Mesenchymal stem cell (in vitro differentiated cells and primary cell): ENCODE data around the gene URB1.

Experiments used
- DNase-seq: peaks from one replicate; pipeline ENCODE4 v3.0.0-alpha.2; 2013
- H2AFZ ChIP-seq: one replicate; pipeline ENCODE4 v1.6.1; 2013; ENCODE audit warnings: low read depth, mild to moderate bottlenecking, control low read depth, inconsistent platforms, low read length, moderate library complexity
- H2AK5ac ChIP-seq: 2 replicates; pipeline ENCODE4 v1.6.1; 2013; ENCODE audit warnings: low read length, moderate library complexity, mild to moderate bottlenecking, inconsistent platforms; ENCODE audit not compliant: severe bottlenecking
- H2BK120ac ChIP-seq: one replicate; pipeline ENCODE4 v1.6.1; 2013; ENCODE audit warnings: low read depth, mild to moderate bottlenecking, inconsistent platforms, low read length, moderate library complexity
- H2BK12ac ChIP-seq, 2 experiments: one replicate each; pipeline ENCODE4 v1.6.1; 2013; ENCODE audit warnings: inconsistent platforms in 2 of 2, low read length in 2 of 2, mild to moderate bottlenecking in 2 of 2, moderate library complexity in 2 of 2, control low read depth in 1 of 2
- H2BK15ac ChIP-seq: one replicate; pipeline ENCODE4 v1.6.1; 2013; ENCODE audit warnings: mild to moderate bottlenecking, low read depth, inconsistent platforms; ENCODE audit not compliant: poor library complexity, severe bottlenecking
- H2BK5ac ChIP-seq: 2 replicates; pipeline ENCODE4 v1.6.1; 2013; ENCODE audit warnings: low read depth, mild to moderate bottlenecking, low read length, control low read depth, inconsistent platforms; ENCODE audit not compliant: poor library complexity, severe bottlenecking
- H3K14ac ChIP-seq, 2 experiments: one replicate each; pipeline ENCODE4 v1.6.1; 2013; ENCODE audit warnings: inconsistent platforms in 2 of 2, low read length in 2 of 2, control low read depth in 1 of 2, mild to moderate bottlenecking in 1 of 2, moderate library complexity in 1 of 2
- H3K18ac ChIP-seq, 2 experiments: one replicate each; pipeline ENCODE4 v1.6.1; 2013; ENCODE audit warnings: inconsistent platforms in 2 of 2, low read length in 2 of 2, control low read depth in 1 of 2, low read depth in 1 of 2, mild to moderate bottlenecking in 1 of 2
- H3K23ac ChIP-seq, 2 experiments: one replicate each; pipeline ENCODE4 v1.6.1; 2013; ENCODE audit warnings: inconsistent platforms in 2 of 2, low read length in 2 of 2, mild to moderate bottlenecking in 2 of 2, moderate library complexity in 2 of 2, control low read depth in 1 of 2
- H3K27ac ChIP-seq: 2 replicates; pipeline ENCODE4 v1.5.1; 2013; ENCODE audit warnings: mild to moderate bottlenecking, moderate library complexity, low read length, control low read depth, inconsistent platforms; ENCODE audit not compliant: poor library complexity, severe bottlenecking
- H3K27me3 ChIP-seq, 2 experiments: 2 replicates each; pipeline versions ENCODE4 v1.6.1 to v1.7.0; 2013; ENCODE audit warnings: low read length in 2 of 2, mild to moderate bottlenecking in 2 of 2, moderate library complexity in 2 of 2, control low read depth in 1 of 2, inconsistent platforms in 1 of 2; ENCODE audit not compliant: control insufficient read depth in 1 of 2, insufficient read depth in 1 of 2
- H3K36me3 ChIP-seq, 2 experiments: 2 replicates each; pipeline versions ENCODE4 v1.6.1 to v1.7.0; 2013; ENCODE audit warnings: low read length in 2 of 2, control low read depth in 1 of 2, inconsistent platforms in 1 of 2, low read depth in 1 of 2, mild to moderate bottlenecking in 1 of 2; ENCODE audit not compliant: insufficient read depth in 2 of 2, control insufficient read depth in 1 of 2
- H3K4ac ChIP-seq, 2 experiments: one replicate each; pipeline ENCODE4 v1.6.1; 2013; ENCODE audit warnings: inconsistent platforms in 2 of 2, low read length in 2 of 2, mild to moderate bottlenecking in 2 of 2, moderate library complexity in 2 of 2, control low read depth in 1 of 2, low read depth in 1 of 2
- H3K4me1 ChIP-seq: 2 replicates; pipeline ENCODE4 v1.6.1; 2013; ENCODE audit warnings: low read depth, low read length, control low read depth; ENCODE audit not compliant: control insufficient read depth, insufficient read depth
- H3K4me2 ChIP-seq: 2 replicates; pipeline ENCODE4 v1.6.1; 2013; ENCODE audit warnings: low read length, mild to moderate bottlenecking, inconsistent platforms; ENCODE audit not compliant: poor library complexity, severe bottlenecking
- H3K4me3 ChIP-seq, 2 experiments: 2 replicates each; pipeline versions ENCODE4 v1.5.1 to v1.7.0; 2013; ENCODE audit warnings: low read length in 2 of 2, mild to moderate bottlenecking in 2 of 2, control low read depth in 1 of 2, low read depth in 1 of 2; ENCODE audit not compliant: insufficient read depth in 1 of 2
- H3K79me1 ChIP-seq: replicated peaks from 2 replicates; pipeline ENCODE4 v1.6.1; 2013; ENCODE audit warnings: mild to moderate bottlenecking, control low read depth, low read length, inconsistent platforms; ENCODE audit not compliant: poor library complexity, severe bottlenecking
- H3K9ac ChIP-seq: 2 replicates; pipeline ENCODE4 v1.7.0; 2013; ENCODE audit warnings: mild to moderate bottlenecking, low read length, moderate library complexity
- H3K9me3 ChIP-seq: 2 replicates; pipeline ENCODE4 v1.7.0; 2013; ENCODE audit warnings: mild to moderate bottlenecking, low read length; ENCODE audit not compliant: control insufficient read depth
- H4K8ac ChIP-seq: one replicate; pipeline ENCODE4 v1.6.1; 2013; ENCODE audit warnings: inconsistent platforms, mild to moderate bottlenecking, low read length, moderate library complexity
- H4K91ac ChIP-seq: one replicate; pipeline ENCODE4 v1.6.1; 2013; ENCODE audit warnings: mild to moderate bottlenecking, low read length, inconsistent platforms
- WGBS: methylation state at CpG from one replicate; pipeline ENCODE4 v1.1.7; 2013; ENCODE audit warnings: mixed read lengths; 5-methylcytosine and 5-hydroxymethylcytosine counted together

URB1 gene

DNA sequence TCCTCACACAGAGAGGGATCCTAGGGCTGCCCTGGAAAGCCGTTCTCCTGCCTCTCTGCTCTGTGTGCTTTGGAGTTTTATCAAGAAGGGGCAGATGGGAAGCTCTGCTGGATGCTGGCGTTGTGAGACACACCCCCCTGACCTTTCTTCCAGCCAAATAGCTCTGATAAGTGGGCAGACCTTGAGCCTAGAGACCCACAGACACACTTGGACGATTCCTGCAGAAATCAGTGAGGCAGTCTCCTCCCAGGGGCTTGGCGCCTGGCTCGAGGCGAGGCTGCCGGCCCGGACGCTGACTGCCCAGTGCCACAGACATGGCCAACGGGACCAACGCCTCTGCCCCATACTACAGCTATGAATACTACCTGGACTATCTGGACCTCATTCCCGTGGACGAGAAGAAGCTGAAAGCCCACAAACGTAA, 94.1 kb downstream of the URB1 start, which contains the start of gene MRAP:
Gene MRAP, plus strand, starts transcription at position 198 of the 424 bp plus-strand sequence. Its CDS starts 117 bp downstream, at position 315.
- Histone ChIP-seq H3K23ac (no peak within 1 kb of the TSS), H2AFZ (no peak within 1 kb of the TSS), H2BK12ac (no peak within 1 kb of the TSS), H2BK120ac (no peak within 1 kb of the TSS), H3K79me1 (peaks cover 8% of the 10 kb centered on the region), H3K9me3 (no peaks in the 10 kb centered on the region), H3K36me3 (peaks cover 9 to 39% of the 10 kb centered on the region in 2 experiments), H3K4me1 (no peaks in the 10 kb centered on the region), H3K4me2 (no peak within 1 kb of the TSS), H2BK5ac (no peak within 1 kb of the TSS), H2BK15ac (no peak within 1 kb of the TSS), H3K9ac (peak within 1 kb of the TSS; percentile 29), H3K18ac (no peak within 1 kb of the TSS), H4K91ac (no peak within 1 kb of the TSS), H3K14ac (no peak within 1 kb of the TSS), H3K27me3 (no peaks in the 10 kb centered on the region), H2AK5ac (no peak within 1 kb of the TSS), H3K4ac (no peak within 1 kb of the TSS), H4K8ac (no peak within 1 kb of the TSS), H3K4me3 (peak within 1 kb of the TSS in 1 of 2 experiments; percentile 59), H3K27ac (no peak within 1 kb of the TSS)
- DNase-seq, result no peak
- 88% methylated on average over 14 of the region's 14 CpGs for WGBS

GRCh38 chr21:32298148-32298559, 94.7 kb downstream of the URB1 start:
- Histone ChIP-seq H2BK15ac (no peak overlapping the region), H3K18ac (no peak overlapping the region), H3K9ac (peak overlapping the region; percentile 29), H3K79me1 (peaks cover 8% of the 10 kb centered on the region), H2BK12ac (no peak overlapping the region), H3K27me3 (no peaks in the 10 kb centered on the region), H2BK5ac (no peak overlapping the region), H2BK120ac (no peak overlapping the region), H3K9me3 (no peaks in the 10 kb centered on the region), H4K91ac (no peak overlapping the region), H3K4me2 (no peak overlapping the region), H2AFZ (no peak overlapping the region), H3K4me3 (peak overlapping the region in 1 of 2 experiments; percentile 59), H3K23ac (no peak overlapping the region), H3K36me3 (peaks cover 9 to 35% of the 10 kb centered on the region in 2 experiments), H3K14ac (no peak overlapping the region), H2AK5ac (no peak overlapping the region), H3K27ac (no peak overlapping the region), H4K8ac (no peak overlapping the region), H3K4ac (no peak overlapping the region), H3K4me1 (no peaks in the 10 kb centered on the region)
- WGBS, result 98% methylated on average over 6 of the region's 6 CpGs
- DNase-seq, result no peak

- H2BK12ac ChIP-seq, result no peak overlapping the region
- H3K36me3 ChIP-seq, result peaks cover 9 to 34% of the 10 kb centered on the region in 2 experiments
- no peak overlapping the region for H3K9ac ChIP-seq
- H2BK15ac ChIP-seq, result no peak overlapping the region
- H3K27ac ChIP-seq, result no peak overlapping the region
- no peak overlapping the region for H3K4me2 ChIP-seq
- no peak for DNase-seq
- no peak overlapping the region for H3K14ac ChIP-seq
- no peak overlapping the region for H3K4me3 ChIP-seq
- peaks cover 8% of the 10 kb centered on the region for H3K79me1 ChIP-seq
- no peak overlapping the region for H4K8ac ChIP-seq
- no peak overlapping the region for H3K18ac ChIP-seq
- no peak overlapping the region for H2AFZ ChIP-seq
- no peak overlapping the region for H2AK5ac ChIP-seq
- 95% methylated on average over 7 of the region's 7 CpGs for WGBS
- no peaks in the 10 kb centered on the region for H3K9me3 ChIP-seq
- no peaks in the 10 kb centered on the region for H3K4me1 ChIP-seq
- H4K91ac ChIP-seq, result no peak overlapping the region
- no peak overlapping the region for H2BK5ac ChIP-seq
- no peaks in the 10 kb centered on the region for H3K27me3 ChIP-seq
- no peak overlapping the region for H3K23ac ChIP-seq
- H3K4ac ChIP-seq, result no peak overlapping the region
- H2BK120ac ChIP-seq, result no peak overlapping the region
These were observed 95.4 kb downstream of the URB1 start for GRCh38 chr21:32297449-32297848.

GRCh38 chr21:32285476-32285875, 107.3 kb downstream of the URB1 start:
- Histone ChIP-seq H3K4me1 (no peaks in the 10 kb centered on the region), H3K4ac (no peak overlapping the region), H3K4me2 (no peak overlapping the region), H2BK5ac (no peak overlapping the region), H4K8ac (no peak overlapping the region), H3K36me3 (peaks cover 13 to 26% of the 10 kb centered on the region in 2 experiments), H3K27ac (no peak overlapping the region), H3K27me3 (no peaks in the 10 kb centered on the region), H3K9me3 (peaks cover 5% of the 10 kb centered on the region), H3K18ac (no peak overlapping the region), H2BK12ac (no peak overlapping the region), H3K23ac (no peak overlapping the region), H3K4me3 (no peak overlapping the region), H2AFZ (no peak overlapping the region), H2BK120ac (no peak overlapping the region), H4K91ac (no peak overlapping the region), H3K9ac (no peak overlapping the region), H2BK15ac (no peak overlapping the region), H3K14ac (no peak overlapping the region), H3K79me1 (peaks cover 3% of the 10 kb centered on the region), H2AK5ac (no peak overlapping the region)
- no peak for DNase-seq
- 97% methylated on average over 3 of the region's 4 CpGs for whole genome bisulfite sequencing
